Activated naive CD8-positive, alpha-beta T cell treated with anti-CD3 and anti-CD28 coated beads for 36 hours (primary cell): Measurements from ENCODE around the gene TPGS1. TPM values are rescaled to one million over a fixed set of nuclear protein-coding genes. Genes with fewer than 3 reads are reported as not detected.

Experiments
- DNase-seq: peaks from one replicate; pipeline ENCODE4 v3.0.0; 2021
- H3K27ac Mint-ChIP-seq: one replicate; pipeline ENCODE4 v1.8.0; 2022; ENCODE audit warnings: mild to moderate bottlenecking, moderate library complexity, mixed read lengths
- H3K27me3 Mint-ChIP-seq: one replicate; pipeline ENCODE4 v1.8.0; 2022; ENCODE audit warnings: mild to moderate bottlenecking, mixed read lengths
- H3K36me3 Mint-ChIP-seq: one replicate; pipeline ENCODE4 v1.8.0; 2021; ENCODE audit warnings: mild to moderate bottlenecking, mixed read lengths
- H3K4me1 Mint-ChIP-seq: one replicate; pipeline ENCODE4 v1.8.0; 2021; ENCODE audit warnings: mixed read lengths
- H3K4me3 Mint-ChIP-seq: one replicate; pipeline ENCODE4 v1.8.0; 2022; ENCODE audit warnings: mild to moderate bottlenecking, moderate library complexity, mixed read lengths
- H3K9me3 Mint-ChIP-seq: one replicate; pipeline ENCODE4 v1.8.0; 2022; ENCODE audit warnings: mixed read lengths
- total RNA-seq, 2 experiments: library from RNA; stranded (reverse); gene quantifications; one replicate each; pipeline ENCODE4 v1.2.3, GENCODE V29; 2021

TPGS1 gene
- total RNA-seq, 2 experiments from 2014 or later, result 9.3 to 10.3 TPM

GRCh38 chr19:517721-518597 is 10.7 kb downstream of the TPGS1 start:
- H3K9me3 Mint-ChIP-seq, result no peaks in the 10 kb centered on the region
- H3K4me3 Mint-ChIP-seq, result no peak overlapping the region
- DNase-seq, result no peak
- no peaks in the 10 kb centered on the region for H3K36me3 Mint-ChIP-seq
- H3K27ac Mint-ChIP-seq, result no peak overlapping the region
- H3K4me1 Mint-ChIP-seq, result no peaks in the 10 kb centered on the region
- H3K27me3 Mint-ChIP-seq, result no peaks in the 10 kb centered on the region

- H3K27me3 Mint-ChIP-seq, result no peaks in the 10 kb centered on the region
- peak; percentile 74 for DNase-seq
- no peak overlapping the region for H3K27ac Mint-ChIP-seq
- H3K9me3 Mint-ChIP-seq, result no peaks in the 10 kb centered on the region
- no peaks in the 10 kb centered on the region for H3K4me1 Mint-ChIP-seq
- no peaks in the 10 kb centered on the region for H3K36me3 Mint-ChIP-seq
- no peak overlapping the region for H3K4me3 Mint-ChIP-seq
Measured at GRCh38 chr19:518598-519231, 11.4 kb downstream of the TPGS1 start.

GRCh38 chr19:519449-519865 is 12.2 kb downstream of the TPGS1 start:
- Mint-ChIP-seq H3K27ac (no peak overlapping the region), H3K4me1 (no peaks in the 10 kb centered on the region), H3K4me3 (no peak overlapping the region), H3K36me3 (no peaks in the 10 kb centered on the region), H3K9me3 (no peaks in the 10 kb centered on the region), H3K27me3 (no peaks in the 10 kb centered on the region)
- no peak for DNase-seq

- no peak for DNase-seq
- H3K36me3 Mint-ChIP-seq, result no peaks in the 10 kb centered on the region
- peaks cover 14% of the 10 kb centered on the region for H3K27me3 Mint-ChIP-seq
- H3K4me3 Mint-ChIP-seq, result no peak overlapping the region
- H3K9me3 Mint-ChIP-seq, result no peaks in the 10 kb centered on the region
- peaks cover 3% of the 10 kb centered on the region for H3K4me1 Mint-ChIP-seq
- H3K27ac Mint-ChIP-seq, result no peak overlapping the region
Measured at GRCh38 chr19:522726-523125, 15.4 kb downstream of the TPGS1 start.

GRCh38 chr19:524062-524674 is 16.9 kb downstream of the TPGS1 start:
- no peak overlapping the region for H3K4me3 Mint-ChIP-seq
- peaks cover 14% of the 10 kb centered on the region for H3K27me3 Mint-ChIP-seq
- no peak overlapping the region for H3K27ac Mint-ChIP-seq
- H3K4me1 Mint-ChIP-seq, result peaks cover 3% of the 10 kb centered on the region
- no peak for DNase-seq
- H3K36me3 Mint-ChIP-seq, result no peaks in the 10 kb centered on the region
- no peaks in the 10 kb centered on the region for H3K9me3 Mint-ChIP-seq

GRCh38 chr19:525029-525428 is 17.7 kb downstream of the TPGS1 start:
- DNase-seq, result no peak

GRCh38 chr19:525857-526419 is 18.6 kb downstream of the TPGS1 start:
- DNase-seq, result no peak
- H3K27ac Mint-ChIP-seq, result no peak overlapping the region
- no peaks in the 10 kb centered on the region for H3K36me3 Mint-ChIP-seq

More at GRCh38 chr19:525029-525428, 17.7 kb downstream of the TPGS1 start:
- H3K4me1 Mint-ChIP-seq, result peaks cover 3% of the 10 kb centered on the region
- peaks cover 14% of the 10 kb centered on the region for H3K27me3 Mint-ChIP-seq
- H3K36me3 Mint-ChIP-seq, result no peaks in the 10 kb centered on the region
- no peak overlapping the region for H3K4me3 Mint-ChIP-seq
- H3K27ac Mint-ChIP-seq, result no peak overlapping the region
- no peaks in the 10 kb centered on the region for H3K9me3 Mint-ChIP-seq

GRCh38 chr19:530134-531008 is 23.1 kb downstream of the TPGS1 start:
- peak overlapping the region; percentile 81 for H3K4me3 Mint-ChIP-seq
- peak overlapping the region; percentile 85 for H3K27ac Mint-ChIP-seq
- H3K4me1 Mint-ChIP-seq, result peaks cover 18% of the 10 kb centered on the region

More at GRCh38 chr19:525857-526419, 18.6 kb downstream of the TPGS1 start:
- Mint-ChIP-seq H3K4me1 (peaks cover 3% of the 10 kb centered on the region), H3K4me3 (no peak overlapping the region), H3K27me3 (peaks cover 14% of the 10 kb centered on the region), H3K9me3 (no peaks in the 10 kb centered on the region)

GRCh38 chr19:531009-531752 is 23.9 kb downstream of the TPGS1 start:
- no peaks in the 10 kb centered on the region for H3K36me3 Mint-ChIP-seq
- no peaks in the 10 kb centered on the region for H3K9me3 Mint-ChIP-seq
- peaks cover 5% of the 10 kb centered on the region for H3K27me3 Mint-ChIP-seq
- DNase-seq, result peak; percentile 98
- peak overlapping the region; percentile 85 for H3K27ac Mint-ChIP-seq
- peak overlapping the region; percentile 81 for H3K4me3 Mint-ChIP-seq
- peaks cover 16% of the 10 kb centered on the region for H3K4me1 Mint-ChIP-seq

More at GRCh38 chr19:530134-531008, 23.1 kb downstream of the TPGS1 start:
- no peaks in the 10 kb centered on the region for H3K9me3 Mint-ChIP-seq
- no peak for DNase-seq
- no peaks in the 10 kb centered on the region for H3K36me3 Mint-ChIP-seq
- H3K27me3 Mint-ChIP-seq, result peaks cover 11% of the 10 kb centered on the region

GRCh38 chr19:531753-532560 is 24.7 kb downstream of the TPGS1 start, which contains the start of gene CDC34:
TSS of gene CDC34 (plus strand) at chr19:531760. CDS start at chr19:531932, 172 bp downstream.
- no peaks in the 10 kb centered on the region for H3K36me3 Mint-ChIP-seq
- peaks cover under 1% of the 10 kb centered on the region for H3K27me3 Mint-ChIP-seq
- H3K4me3 Mint-ChIP-seq, result peak within 1 kb of the TSS; percentile 87
- H3K9me3 Mint-ChIP-seq, result no peaks in the 10 kb centered on the region
- H3K4me1 Mint-ChIP-seq, result peaks cover 16% of the 10 kb centered on the region
- peak within 1 kb of the TSS; percentile 85 for H3K27ac Mint-ChIP-seq
- DNase-seq, result no peak

GRCh38 chr19:532561-533363 is 25.5 kb downstream of the TPGS1 start:
- Mint-ChIP-seq H3K4me3 (peak overlapping the region; percentile 87), H3K36me3 (no peaks in the 10 kb centered on the region), H3K27ac (peak overlapping the region; percentile 79), H3K4me1 (peaks cover 16% of the 10 kb centered on the region), H3K9me3 (no peaks in the 10 kb centered on the region), H3K27me3 (no peaks in the 10 kb centered on the region)
- DNase-seq, result peak; percentile 44

- Mint-ChIP-seq H3K36me3 (no peaks in the 10 kb centered on the region), H3K27ac (no peak overlapping the region), H3K4me3 (peak overlapping the region; percentile 87), H3K27me3 (no peaks in the 10 kb centered on the region), H3K4me1 (peaks cover 16% of the 10 kb centered on the region), H3K9me3 (no peaks in the 10 kb centered on the region)
- DNase-seq, result no peak
Measured at GRCh38 chr19:533364-534058, 26.2 kb downstream of the TPGS1 start.
